B cell (primary cell): ENCODE data around the gene TIMP2. TPM values are rescaled to one million over a fixed set of nuclear protein-coding genes. Genes with fewer than 3 reads are reported as not detected.

ENCODE experiments used
- ATAC-seq: fragments of 200-7000 bp; cut with Tn5 transposase; one replicate; pipeline ENCODE4 v1.10.0; 2021; ENCODE audit warnings: low read depth, mild to moderate bottlenecking, moderate number of reproducible peaks, moderate library complexity
- CTCF ChIA-PET: fragments of 350-600 bp; sonication (Branson Sonifier 250); formaldehyde crosslinking; loops from one replicate; lab custom pipeline; 2021; ENCODE audit warnings: antibody characterized with exemption, inconsistent platforms; lab: Charles Lee
- POLR2A ChIA-PET: fragments of 350-600 bp; sonication (Branson Sonifier 250); formaldehyde crosslinking; loops from one replicate; lab custom pipeline; 2021; ENCODE audit warnings: antibody characterized with exemption; lab: Charles Lee
- DNase-seq: peaks from one replicate; pipeline ENCODE4 v3.0.0; 2013
- H2AFZ ChIP-seq: 2 replicates; pipeline ENCODE4 v1.6.1; 2012; ENCODE audit warnings: mild to moderate bottlenecking, low read depth, low read length; ENCODE audit not compliant: insufficient read depth, poor library complexity, severe bottlenecking
- H3K27ac ChIP-seq, 2 donors: 1 replicate in 1 of 2; 2 replicates in 1 of 2; pipeline ENCODE4 v1.5.1; 2012 to 2013; ENCODE audit warnings: low read length in 2 of 2, mild to moderate bottlenecking in 2 of 2, moderate library complexity in 1 of 2
- H3K27me3 ChIP-seq, 4 experiments: fragments of 200-600 bp in 1 of 4; sonication (generic) in 1 of 4; replicated peaks in 1 of 4; 1 replicate in 2 of 4; 2 replicates in 2 of 4; pipeline versions ENCODE4 v1.6.1 to v1.7.0; 2013 to 2016; ENCODE audit warnings: low read length in 3 of 4, mild to moderate bottlenecking in 2 of 4, mixed read lengths in 1 of 4, moderate library complexity in 1 of 4; ENCODE audit not compliant: insufficient read depth in 4 of 4, control insufficient read depth in 3 of 4; ENCODE audit errors: control extremely low read depth in 1 of 4
- H3K36me3 ChIP-seq, 2 experiments: replicated peaks in 1 of 2; 1 replicate in 1 of 2; 2 replicates in 1 of 2; pipeline versions ENCODE4 v1.6.1 to v1.7.1; 2013; ENCODE audit warnings: low read length in 1 of 2; ENCODE audit not compliant: insufficient read depth in 2 of 2, control insufficient read depth in 1 of 2; ENCODE audit errors: control extremely low read depth in 1 of 2, extremely low read depth in 1 of 2
- H3K4me1 ChIP-seq, 2 donors: fragments of 200-600 bp in 1 of 2; sonication (generic) in 1 of 2; 1 replicate in 1 of 2; 2 replicates in 1 of 2; pipeline versions ENCODE4 v1.5.1 to v1.6.1; 2013 to 2017; ENCODE audit warnings: low read length in 2 of 2; ENCODE audit not compliant: control insufficient read depth in 2 of 2, insufficient read depth in 2 of 2
- H3K4me2 ChIP-seq: replicated peaks from 2 replicates; pipeline ENCODE3; 2012; ENCODE audit warnings: mild to moderate bottlenecking, low read depth, low read length; ENCODE audit not compliant: poor library complexity, severe bottlenecking
- H3K4me3 ChIP-seq, 5 experiments: fragments of 200-600 bp in 1 of 5; sonication (generic) in 1 of 5; 1 replicate in 3 of 5; 2 replicates in 2 of 5; pipeline versions ENCODE4 v1.5.1 to v1.7.0; 2011 to 2016; ENCODE audit warnings: low read length in 4 of 5, mild to moderate bottlenecking in 4 of 5, low read depth in 2 of 5, control low read depth in 1 of 5, moderate library complexity in 1 of 5; ENCODE audit not compliant: insufficient read depth in 1 of 5; ENCODE audit errors: control extremely low read depth in 1 of 5, extremely low read depth in 1 of 5
- H3K79me2 ChIP-seq: fragments of 200-600 bp; sonication (generic); one replicate; pipeline ENCODE4 v1.6.0; 2016; ENCODE audit warnings: low read length; ENCODE audit not compliant: control insufficient read depth, insufficient read depth
- H3K9ac ChIP-seq: fragments of 200-600 bp; sonication (generic); 2 replicates; pipeline ENCODE4 v1.6.1; 2017; ENCODE audit warnings: mild to moderate bottlenecking, low read length, moderate library complexity
- H3K9me3 ChIP-seq, 3 donors: one replicate each; pipeline versions ENCODE4 v1.6.1 to v1.7.1; 2013; ENCODE audit warnings: low read length in 2 of 3; ENCODE audit not compliant: control insufficient read depth in 2 of 3, insufficient read depth in 1 of 3; ENCODE audit errors: control extremely low read depth in 1 of 3
- H4K20me1 ChIP-seq: 2 replicates; pipeline ENCODE4 v1.6.0; 2012; ENCODE audit warnings: mild to moderate bottlenecking, low read length; ENCODE audit not compliant: insufficient read depth, control insufficient read depth, poor library complexity, severe bottlenecking
- H3K27ac Mint-ChIP-seq: one replicate; pipeline ENCODE4 v1.8.0; 2021; ENCODE audit warnings: mixed read lengths
- H3K27me3 Mint-ChIP-seq: one replicate; pipeline ENCODE4 v1.8.0; 2021; ENCODE audit warnings: mixed read lengths
- H3K4me1 Mint-ChIP-seq: one replicate; pipeline ENCODE4 v1.8.0; 2021; ENCODE audit warnings: mixed read lengths
- H3K4me3 Mint-ChIP-seq: one replicate; pipeline ENCODE4 v1.8.0; 2021; ENCODE audit warnings: mixed read lengths
- H3K9me3 Mint-ChIP-seq: one replicate; pipeline ENCODE4 v1.8.0; 2022; ENCODE audit warnings: mixed read lengths; ENCODE audit not compliant: insufficient read depth
- CTCF ChIP-seq: fragments of 200-600 bp; IDR thresholded peaks from one replicate; pipeline ENCODE4 v1.8.0; 2022; ENCODE audit warnings: antibody characterized with exemption, mild to moderate bottlenecking
- EZH2 ChIP-seq: IDR thresholded peaks from 2 replicates; pipeline ENCODE4 v1.6.1; 2012; ENCODE audit warnings: borderline replicate concordance, low read depth, mild to moderate bottlenecking, moderate library complexity, low read length; ENCODE audit not compliant: insufficient read depth, poor library complexity, severe bottlenecking
- WGBS: methylation state at CpG from one replicate; pipeline ENCODE4 v1.1.5; 2013; ENCODE audit warnings: missing lambda C conversion rate; ENCODE audit not compliant: insufficient coverage; 5-methylcytosine and 5-hydroxymethylcytosine counted together
- intact Hi-C: fragments of 100-400 bp; cut with micrococcal nuclease; formaldehyde crosslinking; loops from one replicate; pipeline ENCODE4 v1.10.0; 2022
- polyA plus RNA-seq: library from polyadenylated mRNA; depleted of rRNA; stranded (reverse); fragments of >200 nt; gene quantifications from 2 replicates; pipeline ENCODE4 v1.2.3, GENCODE V29; 2012
- total RNA-seq, 2 donors: library from RNA; stranded (reverse); fragments of 120-200 nt in 1 of 2; gene quantifications; 1 replicate in 1 of 2; 2 replicates in 1 of 2; pipeline versions ENCODE4 v1.2.3 to v1.2.4, GENCODE V29; 2013 to 2022

Gene TIMP2
- total and polyA plus RNA-seq, 2 donors (not counting 1 experiment from before 2014, with no cell fraction given): 4.8 to 10.0 TPM

GRCh38 chr17:78873519-78874340, 51.5 kb downstream of the TIMP2 start:
- no peak for ATAC-seq
- Mint-ChIP-seq H3K9me3 (no peaks in the 10 kb centered on the region), H3K27me3 (peaks cover 11% of the 10 kb centered on the region), H3K27ac (no peak overlapping the region), H3K4me1 (peaks cover 5% of the 10 kb centered on the region), H3K4me3 (no peak overlapping the region)
- no peak overlapping the region for H3K4me2 ChIP-seq
- no peak overlapping the region for H3K9ac ChIP-seq
- H3K27me3 ChIP-seq: no peaks in the 10 kb centered on the region
- intact Hi-C loops: no loop called here
- H3K4me3 ChIP-seq: no peak overlapping the region
- 76% methylated on average over 8 of the region's 21 CpGs for WGBS
- H3K4me1 ChIP-seq: no peaks in the 10 kb centered on the region
- no peaks in the 10 kb centered on the region for H3K9me3 ChIP-seq
- ChIA-PET POLR2A (interaction anchor here (0.6 kb wide), 1 partner anchor 705 kb away, joined by 7 read pairs; no protein-coding TSS in a partner anchor), CTCF (no interaction called here)
- no peaks in the 10 kb centered on the region for H3K36me3 ChIP-seq
- H3K79me2 ChIP-seq: no peaks in the 10 kb centered on the region
- no peaks in the 10 kb centered on the region for H4K20me1 ChIP-seq
- H3K27ac ChIP-seq: no peak overlapping the region
- no peak overlapping the region for H2AFZ ChIP-seq
- no peak for DNase-seq
- TF ChIP-seq CTCF (no peak), EZH2 (no peak)

GRCh38 chr17:78872486-78872885, 52.7 kb downstream of the TIMP2 start:
- Histone ChIP-seq H3K4me3 (no peak overlapping the region), H2AFZ (no peak overlapping the region), H3K36me3 (no peaks in the 10 kb centered on the region), H3K79me2 (no peaks in the 10 kb centered on the region), H3K9me3 (no peaks in the 10 kb centered on the region), H4K20me1 (no peaks in the 10 kb centered on the region), H3K27ac (no peak overlapping the region), H3K9ac (no peak overlapping the region), H3K4me2 (no peak overlapping the region), H3K4me1 (no peaks in the 10 kb centered on the region), H3K27me3 (no peaks in the 10 kb centered on the region)
- WGBS: 88% methylated on average over 5 of the region's 6 CpGs
- POLR2A ChIA-PET: interaction anchor here (0.6 kb wide), 1 partner anchor 32 kb away, joined by 4 read pairs; the partner anchor contains the start of gene USP36
- TF ChIP-seq CTCF (no peak), EZH2 (no peak)
- no peaks in the 10 kb centered on the region for H3K9me3 Mint-ChIP-seq
- peaks cover 2% of the 10 kb centered on the region for H3K4me1 Mint-ChIP-seq
- no peak overlapping the region for H3K4me3 Mint-ChIP-seq
- peaks cover 7% of the 10 kb centered on the region for H3K27me3 Mint-ChIP-seq
- DNase-seq (no peak), ATAC-seq (no peak)
- H3K27ac Mint-ChIP-seq: no peak overlapping the region
- intact Hi-C loops: no loop called here
- CTCF ChIA-PET: no interaction called here
